Activated T-cell treated with anti-CD3 and anti-CD28 coated beads, Interleukin-2, amount 50 U/mL, for 48 hours (primary cell): ENCODE results near the gene LIMCH1.

ENCODE experiments used
- DNase-seq, 2 experiments: peaks; one replicate each; pipeline ENCODE4 v3.0.0-alpha.2; 2020

LIMCH1 gene

GRCh38 chr4:41744572-41745291 is 206.8 kb downstream of the LIMCH1 start:
- no peak for DNase-seq

GRCh38 chr4:41745292-41746024 is 207.5 kb downstream of the LIMCH1 start:
- no peak for DNase-seq

GRCh38 chr4:41746025-41746439 is 208.1 kb downstream of the LIMCH1 start:
- no peak for DNase-seq

- DNase-seq, result no peak
Observed at GRCh38 chr4:41746440-41747229, 208.7 kb downstream of the LIMCH1 start.

GRCh38 chr4:41747230-41748055 is 209.5 kb downstream of the LIMCH1 start:
- peak; percentile 17 to 18 for DNase-seq

- no peak for DNase-seq
Observed at GRCh38 chr4:41748074-41748570, 210.2 kb downstream of the LIMCH1 start.

GRCh38 chr4:41748571-41749475 is 210.9 kb downstream of the LIMCH1 start, which contains the start of gene PHOX2B:
Gene PHOX2B, minus strand, starts transcription at chr4:41748725. Its CDS starts 115 bp downstream, at chr4:41748610.
- no peak for DNase-seq

- DNase-seq, result no peak
Observed at GRCh38 chr4:41749631-41750039, 211.7 kb downstream of the LIMCH1 start.
